ENCODE results near the gene PRKAR1B. TPM values are rescaled to one million over a fixed set of nuclear protein-coding genes. Genes with fewer than 3 reads are reported as not detected.

Gene PRKAR1B
- total and polyA plus RNA-seq, 2 donors (not counting 1 experiment from before 2014, with no cell fraction given) = 4.5 to 8.6 TPM

- ATAC-seq (ENCODE audit: low read depth) (no peak), DNase-seq (no peak)
- H3K4me1 ChIP-seq (ENCODE audit: control insufficient read depth in 2 of 2, insufficient read depth in 2 of 2, low read length in 2 of 2) = no peaks in the 10 kb centered on the region
- peaks cover 3% of the 10 kb centered on the region for H3K79me2 ChIP-seq (ENCODE audit: control insufficient read depth, insufficient read depth, low read length)
- H3K36me3 ChIP-seq (replicated peaks in 1 of 2; ENCODE audit: control extremely low read depth in 1 of 2, control insufficient read depth in 1 of 2, extremely low read depth in 1 of 2, insufficient read depth in 2 of 2, low read length in 1 of 2) = no peaks in the 10 kb centered on the region
- no peak overlapping the region for H3K27ac ChIP-seq (ENCODE audit: low read length in 2 of 2)
- WGBS (ENCODE audit: insufficient coverage) = 96% methylated on average over 8 of the region's 11 CpGs
- intact Hi-C loops (cut with micrococcal nuclease) = no loop called here
- no peak overlapping the region for H3K27ac Mint-ChIP-seq
- peaks cover 12% of the 10 kb centered on the region for H3K4me1 Mint-ChIP-seq
- H3K4me2 ChIP-seq (replicated peaks; ENCODE audit: low read depth, low read length, poor library complexity, severe bottlenecking) = no peak overlapping the region
- no peaks in the 10 kb centered on the region for H3K9me3 Mint-ChIP-seq (ENCODE audit: insufficient read depth)
- H3K27me3 ChIP-seq (replicated peaks in 1 of 4; ENCODE audit: control extremely low read depth in 1 of 4, control insufficient read depth in 3 of 4, insufficient read depth in 4 of 4, low read length in 3 of 4) = no peaks in the 10 kb centered on the region
- H2AFZ ChIP-seq (ENCODE audit: insufficient read depth, low read depth, low read length, poor library complexity, severe bottlenecking) = no peak overlapping the region
- ChIA-PET CTCF (no interaction called here), POLR2A (no interaction called here)
- H4K20me1 ChIP-seq (ENCODE audit: control insufficient read depth, insufficient read depth, low read length, poor library complexity, severe bottlenecking) = no peaks in the 10 kb centered on the region
- no peak for TF ChIP-seq EZH2 (IDR thresholded peaks at IDR 0.05; ENCODE audit: borderline replicate concordance, insufficient read depth, low read depth, low read length, poor library complexity, severe bottlenecking)
- no peak overlapping the region for H3K9ac ChIP-seq (ENCODE audit: low read length)
- H3K4me3 ChIP-seq (ENCODE audit: control extremely low read depth in 1 of 5, extremely low read depth in 1 of 5, insufficient read depth in 1 of 5, low read depth in 2 of 5, low read length in 4 of 5) = no peak overlapping the region
- H3K4me3 Mint-ChIP-seq = no peak overlapping the region
- no peaks in the 10 kb centered on the region for H3K27me3 Mint-ChIP-seq
- peaks cover 0 to 29% (median 3%) of the 10 kb centered on the region in 3 donors for H3K9me3 ChIP-seq (ENCODE audit: control extremely low read depth in 1 of 3, control insufficient read depth in 2 of 3, insufficient read depth in 1 of 3, low read length in 2 of 3)
Measured at GRCh38 chr7:641966-642365, 85.1 kb downstream of the PRKAR1B start.

- ChIA-PET POLR2A (no interaction called here), CTCF (no interaction called here)
- no peaks in the 10 kb centered on the region for H3K36me3 ChIP-seq (replicated peaks in 1 of 2; ENCODE audit: control extremely low read depth in 1 of 2, control insufficient read depth in 1 of 2, extremely low read depth in 1 of 2, insufficient read depth in 2 of 2, low read length in 1 of 2)
- no peak overlapping the region for H3K27ac Mint-ChIP-seq
- no peaks in the 10 kb centered on the region for H3K9me3 Mint-ChIP-seq (ENCODE audit: insufficient read depth)
- H3K4me1 Mint-ChIP-seq = peaks cover 12% of the 10 kb centered on the region
- peaks cover 6% of the 10 kb centered on the region for H3K79me2 ChIP-seq (ENCODE audit: control insufficient read depth, insufficient read depth, low read length)
- DNase-seq (no peak), ATAC-seq (ENCODE audit: low read depth) (no peak)
- intact Hi-C loops (cut with micrococcal nuclease) = no loop called here
- no peak overlapping the region for H3K4me2 ChIP-seq (replicated peaks; ENCODE audit: low read depth, low read length, poor library complexity, severe bottlenecking)
- H3K9ac ChIP-seq (ENCODE audit: low read length) = no peak overlapping the region
- WGBS (ENCODE audit: insufficient coverage) = 98% methylated on average over 12 of the region's 16 CpGs
- no peak overlapping the region for H3K27ac ChIP-seq (ENCODE audit: low read length in 2 of 2)
- H3K4me3 ChIP-seq (ENCODE audit: control extremely low read depth in 1 of 5, extremely low read depth in 1 of 5, insufficient read depth in 1 of 5, low read depth in 2 of 5, low read length in 4 of 5) = no peak overlapping the region
- no peak overlapping the region for H2AFZ ChIP-seq (ENCODE audit: insufficient read depth, low read depth, low read length, poor library complexity, severe bottlenecking)
- no peaks in the 10 kb centered on the region for H4K20me1 ChIP-seq (ENCODE audit: control insufficient read depth, insufficient read depth, low read length, poor library complexity, severe bottlenecking)
- no peaks in the 10 kb centered on the region for H3K27me3 ChIP-seq (replicated peaks in 1 of 4; ENCODE audit: control extremely low read depth in 1 of 4, control insufficient read depth in 3 of 4, insufficient read depth in 4 of 4, low read length in 3 of 4)
- no peaks in the 10 kb centered on the region for H3K4me1 ChIP-seq (ENCODE audit: control insufficient read depth in 2 of 2, insufficient read depth in 2 of 2, low read length in 2 of 2)
- no peaks in the 10 kb centered on the region for H3K27me3 Mint-ChIP-seq
- peaks cover 0 to 29% (median 3%) of the 10 kb centered on the region in 3 donors for H3K9me3 ChIP-seq (ENCODE audit: control extremely low read depth in 1 of 3, control insufficient read depth in 2 of 3, insufficient read depth in 1 of 3, low read length in 2 of 3)
- TF ChIP-seq CTCF (IDR thresholded peaks at IDR 0.05) (no peak), EZH2 (IDR thresholded peaks at IDR 0.05; ENCODE audit: borderline replicate concordance, insufficient read depth, low read depth, low read length, poor library complexity, severe bottlenecking) (no peak)
- H3K4me3 Mint-ChIP-seq = no peak overlapping the region
Measured at GRCh38 chr7:641269-641671, 85.8 kb downstream of the PRKAR1B start.

All from B cell (primary cell).